Measurements from ENCODE around the gene PCED1B.
"Not testable (repeated sequence)": the region's sequence is repeated elsewhere in the genome, so short reads cannot be mapped to it uniquely, and the experiment has no call there.

PCED1B gene

GRCh38 chr12:47095446-47096236 is 16.2 kb downstream of the PCED1B start:
- DNase-seq, result peak; percentile 78

GRCh38 chr12:47097276-47097896 is 18.0 kb downstream of the PCED1B start:
- DNase-seq, result peak; percentile 58

GRCh38 chr12:47098099-47098498 is 18.7 kb downstream of the PCED1B start:
- no peak for DNase-seq

- peak; percentile 59 for DNase-seq
Observed at GRCh38 chr12:47099610-47100009, 20.2 kb downstream of the PCED1B start.

GRCh38 chr12:47100160-47100559 is 20.7 kb downstream of the PCED1B start:
- no peak for DNase-seq

GRCh38 chr12:47102406-47102805 is 23.0 kb downstream of the PCED1B start:
- DNase-seq, result no peak

- DNase-seq, result no peak
Observed at GRCh38 chr12:47102845-47103651, 23.6 kb downstream of the PCED1B start.

- DNase-seq, result peak; percentile 95
Observed at GRCh38 chr12:47105914-47106674, 26.7 kb downstream of the PCED1B start.

- peak; percentile 76 for DNase-seq
Observed at GRCh38 chr12:47107446-47107845, 28.0 kb downstream of the PCED1B start.

GRCh38 chr12:47107926-47108325 is 28.5 kb downstream of the PCED1B start:
- DNase-seq, result peak; percentile 93

- DNase-seq, result peak; percentile 39
Observed at GRCh38 chr12:47110011-47110541, 30.7 kb downstream of the PCED1B start.

GRCh38 chr12:47110718-47111391 is 31.4 kb downstream of the PCED1B start:
- no peak for DNase-seq

GRCh38 chr12:47111392-47111778 is 32.0 kb downstream of the PCED1B start:
- DNase-seq, result no peak

- no peak for DNase-seq
Observed at GRCh38 chr12:47111854-47112253, 32.4 kb downstream of the PCED1B start.

- no peak for DNase-seq
Observed at GRCh38 chr12:47112679-47113078, 33.3 kb downstream of the PCED1B start.

GRCh38 chr12:47114481-47114892 is 35.1 kb downstream of the PCED1B start:
- DNase-seq, result no peak

GRCh38 chr12:47117305-47117704 is 37.9 kb downstream of the PCED1B start:
- DNase-seq, result not testable (repeated sequence)

- no peak for DNase-seq
Observed at GRCh38 chr12:47120736-47121135, 41.3 kb downstream of the PCED1B start.

- peak; percentile 73 for DNase-seq
Observed at GRCh38 chr12:47121146-47121545, 41.7 kb downstream of the PCED1B start.

GRCh38 chr12:47122602-47123001 is 43.2 kb downstream of the PCED1B start:
- no peak for DNase-seq

GRCh38 chr12:47123730-47124129 is 44.3 kb downstream of the PCED1B start:
- DNase-seq, result no peak

GRCh38 chr12:47124451-47124850 is 45.0 kb downstream of the PCED1B start:
- DNase-seq, result no peak
